Measurements from ENCODE around the gene ULK1.

GRCh38 chr12:131860472-131861260, 33.8 kb upstream of the ULK1 start:
- TF ChIP-seq POLR2A (IDR thresholded peaks at IDR 0.05) (no peak), CTCF (IDR thresholded peaks at IDR 0.05 in 4 of 5, conservative IDR thresholded peaks at IDR 0.05 in 1 of 5) (no peak)
